HUDEP-2 (cell line): ENCODE data around the gene MYL11.
A peak's percentile ranks its signal among the peaks of the same experiment; 100 is the strongest.

Experiments used
- DNase-seq, 76 experiments: peaks; one replicate each; lab custom pipeline; 2025; ENCODE audit not compliant: unreplicated experiment in 76 of 76; lab: John Stamatoyannopoulos, UW

MYL11 gene

DNA sequence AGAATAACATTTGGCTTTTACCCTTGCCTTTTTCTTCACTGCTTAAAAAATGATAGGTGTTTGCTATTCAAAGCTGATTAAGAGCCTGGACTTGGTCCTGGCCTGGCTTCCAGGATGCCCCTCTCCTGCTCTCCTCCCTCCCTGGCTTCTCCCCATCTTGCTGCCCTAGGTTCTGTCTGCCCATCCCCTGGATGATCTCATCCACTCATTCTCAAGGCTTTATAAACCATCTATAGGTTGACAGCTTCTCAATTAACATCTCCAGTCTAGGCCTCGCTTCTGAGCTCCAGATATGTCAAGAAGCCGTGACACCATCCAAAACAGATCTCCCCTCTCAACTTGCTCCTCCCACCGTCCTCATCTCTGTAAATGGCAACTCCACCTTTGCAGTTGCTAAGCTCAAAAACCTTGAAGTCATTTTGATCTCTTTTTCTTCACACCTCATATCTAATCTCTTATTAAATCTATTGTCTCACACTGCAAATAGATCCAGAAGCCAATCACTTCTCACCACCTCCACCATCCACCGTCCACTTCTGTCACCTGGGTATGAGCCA is 41.5 kb downstream of the MYL11 start:
- no peak for DNase-seq

DNA sequence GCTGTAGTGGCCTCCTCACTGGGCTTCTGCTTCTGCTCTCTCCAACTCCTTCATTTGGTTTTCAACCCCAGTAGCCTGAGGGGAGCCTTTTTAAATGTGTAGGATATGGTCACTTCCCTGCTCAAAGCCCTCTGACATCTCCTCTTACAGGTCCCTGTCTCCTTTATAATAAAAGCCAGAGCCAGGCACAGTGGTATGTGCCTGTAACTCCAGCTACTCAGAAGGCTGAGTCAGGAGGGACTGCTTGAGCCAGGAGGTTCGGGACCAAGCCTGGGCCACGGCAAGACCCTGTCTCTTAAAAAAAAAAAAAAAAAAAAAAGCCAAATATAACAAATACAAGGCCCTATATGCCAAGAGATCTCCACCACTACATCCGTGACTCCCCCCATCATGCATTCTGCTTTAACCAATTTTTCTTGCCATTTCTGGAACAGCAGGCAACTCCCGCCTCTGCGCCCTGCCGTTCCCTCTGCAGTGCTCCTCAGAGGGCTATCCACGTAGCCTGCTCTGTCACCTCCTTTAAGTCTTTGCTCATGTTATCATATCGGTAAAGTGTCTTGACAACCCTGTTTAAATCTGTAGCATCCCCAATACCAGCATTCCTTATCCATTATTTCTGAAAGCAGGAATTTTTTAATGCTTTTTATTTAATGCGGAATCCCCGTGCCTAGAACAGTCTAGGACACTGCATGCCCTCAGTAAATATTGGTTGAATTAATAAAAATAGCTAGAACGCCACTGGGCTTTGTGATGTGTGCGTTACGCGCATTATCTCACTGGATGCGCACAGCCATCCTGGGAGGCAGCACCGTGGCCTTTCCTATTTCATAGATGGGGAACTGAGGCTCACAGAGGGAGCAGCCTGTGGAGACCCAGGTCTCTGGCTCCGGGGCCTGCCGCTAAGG is 42.3 kb downstream of the MYL11 start:
- peak in 1 of 76 experiments; percentile 37 for DNase-seq

GRCh38 chr16:30417529-30418349 is 43.1 kb downstream of the MYL11 start:
- DNase-seq: peak in 70 of 76 experiments; percentile 31 to 93 (median 81)

DNA sequence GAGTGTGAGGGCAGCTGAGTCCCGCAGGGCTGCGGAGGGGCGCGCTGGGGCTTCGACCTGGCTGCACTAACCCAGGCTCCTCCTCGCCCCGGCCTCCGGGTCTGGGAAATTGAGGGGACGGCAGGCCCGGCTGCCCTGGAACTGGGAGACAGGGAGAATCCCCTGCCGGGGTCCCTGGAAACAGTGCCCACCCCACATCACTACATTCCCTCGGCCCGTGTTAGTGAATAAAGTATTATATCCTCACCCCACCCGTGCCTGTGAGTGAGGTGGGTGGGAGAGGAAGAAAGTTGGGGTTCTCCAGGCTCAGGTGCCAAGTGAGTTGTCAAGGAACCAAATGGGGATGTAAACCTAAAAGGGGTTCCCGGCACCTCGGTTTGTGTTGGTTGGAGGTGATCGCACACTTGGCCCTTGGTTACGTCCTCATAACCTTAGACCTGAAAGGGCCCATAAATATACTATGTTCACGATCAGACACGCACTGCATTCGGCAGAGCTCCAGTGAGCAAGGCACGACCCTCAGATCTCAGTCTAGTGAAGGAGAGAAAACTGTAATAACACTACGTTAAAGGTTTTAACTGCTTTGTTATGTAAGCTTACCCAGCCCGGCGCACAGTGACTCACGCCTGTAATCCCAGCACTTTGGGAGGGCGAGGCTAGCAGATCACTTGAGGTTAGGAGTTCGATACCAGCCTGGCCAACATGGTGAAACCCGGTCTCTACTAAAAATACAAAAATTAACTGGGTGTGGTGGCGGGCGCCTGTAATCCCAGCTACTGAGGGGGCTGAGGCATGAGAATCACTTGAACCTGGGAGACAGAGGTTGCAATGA is 44.0 kb downstream of the MYL11 start:
- peak in 3 of 76 experiments; percentile 13 to 45 (median 26) for DNase-seq

- DNase-seq: no peak
Measured at GRCh38 chr16:30421010-30421409, 46.4 kb downstream of the MYL11 start.
